Parathyroid adenoma (tissue), 2 donors: ENCODE results near the gene SOS2.

Experiments
- H2AFZ ChIP-seq: fragments of 300-600 bp; sonication (generic); one replicate; pipeline ENCODE4 v1.7.0; 2017; ENCODE audit warnings: antibody characterized with exemption, mild to moderate bottlenecking
- H3K27ac ChIP-seq: fragments of 300-600 bp; sonication (generic); one replicate; pipeline ENCODE4 v1.7.0; 2017
- H3K27me3 ChIP-seq: fragments of 300-600 bp; sonication (generic); one replicate; pipeline ENCODE4 v1.7.0; 2017; ENCODE audit warnings: low read length; ENCODE audit not compliant: control insufficient read depth, insufficient read depth
- H3K36me3 ChIP-seq: fragments of 300-600 bp; sonication (generic); one replicate; pipeline ENCODE4 v1.7.0; 2017; ENCODE audit warnings: low read length; ENCODE audit not compliant: control insufficient read depth, insufficient read depth
- H3K4me1 ChIP-seq: fragments of 300-600 bp; sonication (generic); one replicate; pipeline ENCODE4 v1.7.0; 2017; ENCODE audit warnings: control low read depth
- H3K4me2 ChIP-seq: fragments of 300-600 bp; sonication (generic); one replicate; pipeline ENCODE4 v1.7.0; 2017; ENCODE audit warnings: low read length
- H3K4me3 ChIP-seq: fragments of 300-600 bp; sonication (generic); one replicate; pipeline ENCODE4 v1.7.0; 2017; ENCODE audit warnings: low read depth, low read length
- H3K79me2 ChIP-seq: fragments of 300-600 bp; sonication (generic); one replicate; pipeline ENCODE4 v1.7.0; 2017; ENCODE audit warnings: control low read depth
- H3K9ac ChIP-seq: fragments of 300-600 bp; sonication (generic); one replicate; pipeline ENCODE4 v1.7.0; 2017; ENCODE audit warnings: mild to moderate bottlenecking
- H3K9me3 ChIP-seq: fragments of 300-600 bp; sonication (generic); one replicate; pipeline ENCODE4 v1.7.0; 2017; ENCODE audit warnings: low read length; ENCODE audit not compliant: control insufficient read depth
- CTCF ChIP-seq: fragments of 300-600 bp; sonication (generic); IDR thresholded peaks from one replicate; pipeline ENCODE4 v1.7.0; 2017; ENCODE audit warnings: antibody characterized with exemption, mild to moderate bottlenecking
- donor health status: primary hyperparathyroidism.

SOS2 gene

GRCh38 chr14:50230401-50230700, 1.0 kb downstream of the SOS2 start:
- Histone ChIP-seq H3K4me1 (peaks cover 18% of the 10 kb centered on the region), H3K36me3 (no peaks in the 10 kb centered on the region), H3K79me2 (peaks cover 31% of the 10 kb centered on the region), H3K4me3 (peak overlapping the region; percentile 84), H3K9ac (peak overlapping the region; percentile 48), H3K4me2 (peak overlapping the region; percentile 86), H3K27me3 (no peaks in the 10 kb centered on the region), H2AFZ (peak overlapping the region; percentile 70), H3K27ac (peak overlapping the region; percentile 76), H3K9me3 (no peaks in the 10 kb centered on the region)
- no peak for TF ChIP-seq CTCF

- TF ChIP-seq CTCF: no peak
- peaks cover 31% of the 10 kb centered on the region for H3K79me2 ChIP-seq
- H3K4me2 ChIP-seq: peak overlapping the region; percentile 86
- H3K9ac ChIP-seq: no peak overlapping the region
- no peaks in the 10 kb centered on the region for H3K9me3 ChIP-seq
- H3K27ac ChIP-seq: no peak overlapping the region
- H3K4me1 ChIP-seq: peaks cover 22% of the 10 kb centered on the region
- no peak overlapping the region for H2AFZ ChIP-seq
- H3K36me3 ChIP-seq: no peaks in the 10 kb centered on the region
- H3K27me3 ChIP-seq: no peaks in the 10 kb centered on the region
- peak overlapping the region; percentile 84 for H3K4me3 ChIP-seq
Measured at GRCh38 chr14:50229681-50230080, 1.7 kb downstream of the SOS2 start.

DNA sequence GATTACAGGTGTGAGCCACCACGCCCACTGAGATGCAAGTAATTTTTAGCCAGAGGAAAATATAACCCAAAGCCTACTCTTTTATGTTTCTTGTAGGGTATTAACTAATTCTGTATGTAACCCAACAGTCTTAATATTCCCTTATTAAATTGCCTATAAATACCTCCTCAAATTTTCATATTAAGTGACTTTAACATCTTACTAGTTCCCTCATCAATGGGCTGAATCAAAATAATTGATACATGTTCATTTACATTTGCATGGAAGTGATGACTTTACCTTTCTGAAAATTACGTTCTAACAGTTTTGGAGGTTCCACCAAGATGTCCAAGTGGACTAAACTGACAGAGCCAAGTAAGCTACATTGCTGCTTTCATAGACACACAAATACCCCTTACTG, 3.1 kb downstream of the SOS2 start:
- Histone ChIP-seq H3K36me3 (no peaks in the 10 kb centered on the region), H3K4me1 (peaks cover 22% of the 10 kb centered on the region), H3K4me3 (no peak overlapping the region), H3K79me2 (peaks cover 41% of the 10 kb centered on the region), H3K9me3 (no peaks in the 10 kb centered on the region), H3K4me2 (no peak overlapping the region), H2AFZ (no peak overlapping the region), H3K27me3 (no peaks in the 10 kb centered on the region), H3K27ac (no peak overlapping the region), H3K9ac (no peak overlapping the region)
- no peak for TF ChIP-seq CTCF

GRCh38 chr14:50225974-50226297, 5.4 kb downstream of the SOS2 start:
- Histone ChIP-seq H3K4me1 (peaks cover 22% of the 10 kb centered on the region), H2AFZ (no peak overlapping the region), H3K27ac (peak overlapping the region; percentile 59), H3K27me3 (no peaks in the 10 kb centered on the region), H3K9me3 (no peaks in the 10 kb centered on the region), H3K4me2 (peak overlapping the region; percentile 67), H3K9ac (no peak overlapping the region), H3K36me3 (no peaks in the 10 kb centered on the region), H3K79me2 (peaks cover 49% of the 10 kb centered on the region), H3K4me3 (peak overlapping the region; percentile 48)
- TF ChIP-seq CTCF: no peak

- Histone ChIP-seq H3K79me2 (peaks cover 49% of the 10 kb centered on the region), H3K27me3 (no peaks in the 10 kb centered on the region), H3K9me3 (no peaks in the 10 kb centered on the region), H3K36me3 (no peaks in the 10 kb centered on the region), H3K9ac (no peak overlapping the region), H3K4me3 (peak overlapping the region; percentile 48), H3K4me1 (peaks cover 22% of the 10 kb centered on the region), H3K27ac (peak overlapping the region; percentile 59), H3K4me2 (peak overlapping the region; percentile 67), H2AFZ (no peak overlapping the region)
- no peak for TF ChIP-seq CTCF
Measured at GRCh38 chr14:50225067-50225973, 6.1 kb downstream of the SOS2 start.
